ENCODE data around the gene PLCL2.

The PLCL2 gene

DNA sequence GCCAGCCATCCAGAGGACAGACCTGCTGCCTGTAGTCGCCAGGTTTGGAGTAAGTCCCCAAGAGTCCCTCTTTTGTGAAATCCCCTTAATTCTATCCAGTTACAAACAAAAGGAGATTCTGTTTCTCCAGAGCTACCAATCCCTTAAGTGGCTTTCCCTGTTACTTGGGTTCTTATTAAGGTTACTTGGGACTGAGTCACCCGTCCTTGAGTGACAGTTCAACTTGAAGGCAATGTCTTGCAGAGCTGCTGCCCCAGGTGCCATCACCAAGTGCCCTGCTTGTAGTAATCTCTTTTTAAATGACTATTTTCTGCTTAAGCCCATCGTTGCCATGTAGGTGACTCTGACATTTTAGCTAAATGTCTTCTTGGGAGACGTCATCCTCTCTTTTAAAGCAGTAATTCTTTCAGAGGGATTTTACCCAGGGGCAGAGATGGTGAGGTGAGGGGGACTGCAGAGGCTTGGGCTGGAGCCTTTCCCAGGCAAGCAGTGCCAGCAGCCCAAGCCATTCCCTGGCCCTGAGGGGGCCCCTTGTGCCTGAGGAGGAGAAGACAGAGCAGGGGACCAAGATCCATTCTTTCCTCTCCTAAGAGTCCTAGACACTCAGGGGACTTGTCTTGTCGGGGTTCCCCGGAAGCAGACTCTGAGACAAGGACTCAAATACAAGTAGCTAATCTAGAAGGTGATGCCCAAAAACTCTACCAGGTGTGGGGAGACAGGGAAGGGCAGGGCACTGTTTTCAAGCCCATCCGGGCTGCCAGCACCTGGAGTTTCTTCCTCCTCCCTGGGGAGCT, 253.7 kb downstream of the PLCL2 start:
- H3K4me1 ChIP-seq (ENCODE audit: control insufficient read depth, low read depth, low read length), result no peaks in the 10 kb centered on the region
- H3K4me3 ChIP-seq (ENCODE audit: low read length), result no peak overlapping the region
- H3K9ac ChIP-seq (ENCODE audit: low read length), result no peak overlapping the region
- no peak overlapping the region for H3K27ac ChIP-seq (ENCODE audit: low read length)
- H3K36me3 ChIP-seq (ENCODE audit: control insufficient read depth, low read depth, low read length), result no peaks in the 10 kb centered on the region
- H3K9me3 ChIP-seq (ENCODE audit: control insufficient read depth, low read depth, low read length), result no peaks in the 10 kb centered on the region
- no peaks in the 10 kb centered on the region for H3K27me3 ChIP-seq (ENCODE audit: control insufficient read depth, insufficient read depth, low read length)

All from iPS-18a (cell line).